CD4-positive, alpha-beta T cell treated with Interleukin-15 for 4 hours (primary cell): ENCODE results near the gene TMEM8B.
"Not testable (repeated sequence)": the region's sequence is repeated elsewhere in the genome, so short reads cannot be mapped to it uniquely, and the experiment has no call there.

ENCODE experiments used
- DNase-seq: peaks from one replicate; pipeline ENCODE4 v3.0.0-alpha.2; 2020; ENCODE audit warnings: low spot score

Gene TMEM8B

DNA sequence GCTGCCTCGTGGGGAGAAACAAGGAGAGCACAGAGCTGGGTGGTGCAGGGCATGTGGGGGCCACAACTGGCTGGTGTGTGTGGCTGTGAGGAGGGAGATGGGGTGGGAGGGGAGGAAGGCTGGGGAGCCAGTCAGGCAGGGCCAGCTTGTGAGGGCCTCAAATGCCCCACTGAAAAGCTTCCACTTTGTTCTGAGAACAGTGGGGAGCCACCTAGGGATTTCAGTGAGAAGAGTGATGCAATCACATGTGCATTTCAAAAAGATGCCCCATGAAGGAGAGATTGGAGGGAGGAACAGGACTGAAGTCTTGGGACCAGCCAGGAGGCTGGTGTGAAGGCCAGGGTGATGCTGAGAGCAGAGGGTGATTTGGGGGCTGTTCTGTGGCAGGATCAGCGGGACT is 39.9 kb downstream of the TMEM8B start:
- no peak for DNase-seq

- no peak for DNase-seq
Measured at GRCh38 chr9:35869621-35870216, 40.7 kb downstream of the TMEM8B start.

DNA sequence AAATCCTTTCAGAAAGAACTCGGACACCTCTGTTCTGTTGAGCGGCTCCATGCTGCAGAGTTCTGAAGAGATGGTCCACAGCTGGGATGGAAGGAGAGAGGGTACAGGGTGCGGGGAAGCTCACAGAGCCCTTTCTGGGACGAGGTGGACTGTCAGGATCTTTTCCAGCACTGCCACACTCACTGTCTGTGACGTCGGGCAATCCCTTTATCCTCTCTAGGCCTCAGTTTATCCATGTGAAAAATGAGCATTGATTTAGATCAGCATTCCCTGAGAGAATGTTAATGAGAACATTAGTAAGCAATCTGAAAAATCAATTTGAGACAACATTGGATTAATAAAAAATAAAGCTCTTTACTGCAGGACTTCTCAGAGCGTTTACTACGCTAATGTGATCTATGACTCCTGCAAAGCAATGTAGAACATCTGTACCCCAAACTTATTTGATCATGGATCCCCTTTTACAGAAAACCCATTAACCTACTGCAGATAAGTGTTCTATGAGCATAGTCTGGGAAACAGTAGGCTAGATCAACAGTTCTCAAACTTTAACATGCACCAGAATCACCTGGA is 41.4 kb downstream of the TMEM8B start, which contains the start of gene OR13J1:
Gene OR13J1, minus strand, starts transcription at position 51 of the 573 bp plus-strand sequence. Its CDS starts 0 bp downstream, at position 51.
- no peak for DNase-seq

DNA sequence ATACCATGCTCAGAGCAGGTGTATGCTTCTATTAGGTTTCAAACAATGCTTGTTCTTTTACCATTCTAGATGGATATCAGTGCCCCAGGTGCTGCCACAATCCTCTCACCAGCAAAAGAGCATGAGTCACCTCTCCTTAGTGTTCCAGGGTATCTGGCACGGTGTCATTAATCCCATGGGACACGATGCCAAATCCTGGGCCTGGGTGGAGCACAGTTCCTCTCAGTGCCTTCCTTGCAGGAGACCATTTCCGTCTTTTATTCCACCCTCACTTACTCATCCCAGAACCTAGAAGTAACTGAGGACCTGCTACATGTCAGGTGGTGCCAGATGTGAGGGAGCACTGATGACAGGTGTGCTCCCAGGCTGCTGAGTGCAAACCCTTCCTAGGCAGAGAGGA is 42.5 kb downstream of the TMEM8B start:
- DNase-seq: no peak

GRCh38 chr9:35872505-35872904 is 43.5 kb downstream of the TMEM8B start:
- no peak for DNase-seq

- DNase-seq: peak; percentile 75
Measured at GRCh38 chr9:35882263-35882848, 53.3 kb downstream of the TMEM8B start.

GRCh38 chr9:35882996-35883395 is 54.0 kb downstream of the TMEM8B start:
- DNase-seq: no peak

DNA sequence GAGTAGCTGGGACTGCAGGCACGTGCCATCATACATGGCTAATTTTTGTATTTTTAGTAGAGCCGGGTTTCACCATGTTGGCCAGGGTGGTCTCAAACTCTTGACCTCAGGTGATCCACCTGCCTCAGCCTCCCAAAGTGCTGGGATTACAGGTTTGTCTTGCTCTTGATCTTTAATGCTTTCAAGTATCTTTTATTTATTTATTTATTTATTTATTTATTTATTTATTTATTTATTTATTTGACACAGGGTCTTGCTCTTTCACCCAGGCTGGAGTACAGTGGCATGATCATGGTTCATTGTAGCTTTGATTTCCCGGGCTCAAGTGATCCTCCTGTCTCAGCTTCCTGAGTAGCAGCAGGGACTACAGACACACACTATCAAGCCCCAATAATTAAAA is 55.9 kb downstream of the TMEM8B start:
- not testable (repeated sequence) for DNase-seq

- DNase-seq: no peak
Measured at GRCh38 chr9:35891646-35892045, 62.6 kb downstream of the TMEM8B start.

DNA sequence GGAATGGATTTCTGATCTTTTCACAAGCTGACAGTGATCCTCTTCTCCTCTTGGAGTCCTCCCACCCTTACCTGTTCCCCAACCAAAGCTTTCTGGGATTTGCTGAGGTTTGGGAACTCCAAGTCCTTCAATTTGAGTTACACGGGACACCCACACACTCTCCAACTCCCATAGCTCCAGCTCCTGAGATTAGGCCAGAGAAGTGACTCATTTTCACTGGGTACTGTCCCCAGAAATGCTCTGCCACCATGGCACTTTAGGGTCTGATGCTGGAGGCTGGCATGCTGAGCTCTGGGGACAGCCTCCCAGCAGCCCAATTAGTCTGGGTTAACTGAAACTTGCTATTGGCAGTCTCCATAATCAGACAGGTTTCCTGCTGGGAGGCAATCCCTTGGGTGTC is 63.0 kb downstream of the TMEM8B start:
- DNase-seq: no peak

DNA sequence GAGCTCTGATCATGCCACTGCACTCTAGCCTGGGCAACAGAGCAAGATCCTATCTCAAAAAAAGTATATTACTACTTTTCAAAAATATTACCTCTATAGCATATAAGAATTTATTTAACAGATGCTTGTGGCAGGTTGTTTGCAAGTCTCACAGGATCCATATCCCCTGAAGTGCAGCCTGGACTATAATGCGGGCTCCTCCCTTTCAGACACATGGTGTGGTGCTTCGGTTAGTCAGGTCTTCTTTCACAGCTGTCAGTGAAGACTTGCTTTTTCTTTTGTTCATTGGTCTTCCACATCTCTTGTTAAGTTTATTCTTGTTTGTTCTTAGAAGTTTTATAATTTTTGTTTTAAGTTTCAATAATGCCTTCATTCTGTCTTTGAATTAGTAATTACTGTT is 67.5 kb downstream of the TMEM8B start:
- no peak for DNase-seq

DNA sequence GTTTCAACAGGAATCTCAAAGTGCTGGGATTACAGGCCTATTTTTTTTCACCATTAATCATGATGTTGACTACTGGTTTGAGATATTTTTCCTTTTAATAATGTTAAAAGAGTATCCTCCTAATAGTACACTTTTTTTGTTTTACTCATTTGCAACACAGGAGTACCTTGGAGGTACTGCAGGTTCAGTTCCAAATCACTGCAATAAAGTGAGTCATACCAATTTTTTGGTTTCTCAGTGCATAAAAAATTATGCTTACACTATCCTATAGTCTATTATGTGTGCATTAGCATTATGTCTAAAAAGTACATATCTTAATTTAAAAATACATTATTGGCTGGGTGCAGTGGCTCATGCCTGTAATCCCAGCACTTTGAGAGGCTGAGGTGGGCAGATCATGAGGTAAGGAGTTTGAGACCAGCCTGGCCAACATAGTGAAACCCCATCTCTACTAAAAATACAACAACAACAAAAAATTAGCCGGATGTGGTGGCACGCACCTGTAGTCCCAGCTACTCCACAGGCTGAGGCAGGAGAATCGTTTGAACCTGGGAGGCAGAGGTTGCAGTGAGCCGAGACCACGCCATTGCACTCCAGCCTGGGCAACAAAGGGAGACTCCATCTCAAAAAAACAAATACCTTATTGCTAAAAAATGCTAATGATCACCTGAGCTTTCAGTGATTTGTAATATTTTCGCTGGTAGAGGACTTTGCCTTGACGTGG is 68.5 kb downstream of the TMEM8B start:
- not testable (repeated sequence) for DNase-seq

DNA sequence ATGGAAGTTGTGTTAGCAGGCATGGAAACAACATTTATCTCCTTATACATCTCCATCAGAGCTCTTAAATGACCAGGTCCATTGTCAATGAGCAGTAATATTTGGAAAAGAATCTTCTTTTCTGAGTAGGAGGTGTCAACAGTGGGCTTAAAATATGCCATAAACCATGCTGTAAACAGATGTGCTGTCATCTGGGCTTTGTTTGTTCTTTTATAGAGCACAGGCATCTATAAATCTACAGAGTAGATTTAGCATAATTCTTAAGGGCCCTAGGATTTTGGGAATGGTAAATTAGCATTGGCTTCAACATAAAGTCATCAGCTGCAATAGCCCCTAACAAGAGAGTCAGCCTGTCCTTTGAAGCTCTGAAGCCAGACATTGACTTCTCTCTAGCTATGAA is 69.3 kb downstream of the TMEM8B start:
- DNase-seq: no peak

GRCh38 chr9:35899021-35899420 is 70.0 kb downstream of the TMEM8B start:
- no peak for DNase-seq

- DNase-seq: peak; percentile 70
Measured at GRCh38 chr9:35903049-35903448, 74.0 kb downstream of the TMEM8B start.

DNA sequence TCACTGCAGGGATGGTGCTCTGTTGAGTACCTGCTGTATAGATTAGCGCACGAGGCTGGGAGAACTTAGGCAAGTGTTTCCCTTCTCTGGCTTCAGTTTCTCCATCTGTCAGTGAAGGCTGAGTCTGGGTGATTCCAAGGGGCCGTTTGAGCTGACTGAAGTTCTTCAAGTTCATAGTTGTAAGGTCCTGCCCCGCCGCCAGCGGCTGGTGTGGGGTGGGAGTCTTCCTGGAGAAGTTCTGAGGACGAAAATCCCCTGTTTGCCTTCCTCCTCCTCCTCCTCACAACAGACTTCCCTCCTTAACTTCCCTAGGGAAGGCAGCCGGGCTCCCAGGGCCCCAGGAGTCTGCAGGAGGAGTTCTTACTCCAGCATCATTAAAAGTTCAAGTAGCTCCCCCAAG is 75.3 kb downstream of the TMEM8B start:
- DNase-seq: no peak

GRCh38 chr9:35905051-35905781 is 76.2 kb downstream of the TMEM8B start:
- DNase-seq: no peak

- DNase-seq: no peak
Measured at GRCh38 chr9:35905912-35906679, 77.1 kb downstream of the TMEM8B start, which contains the start of gene HRCT1. Gene HRCT1, plus strand, starts transcription at chr9:35906202. Its CDS starts 86 bp downstream, at chr9:35906288.

DNA sequence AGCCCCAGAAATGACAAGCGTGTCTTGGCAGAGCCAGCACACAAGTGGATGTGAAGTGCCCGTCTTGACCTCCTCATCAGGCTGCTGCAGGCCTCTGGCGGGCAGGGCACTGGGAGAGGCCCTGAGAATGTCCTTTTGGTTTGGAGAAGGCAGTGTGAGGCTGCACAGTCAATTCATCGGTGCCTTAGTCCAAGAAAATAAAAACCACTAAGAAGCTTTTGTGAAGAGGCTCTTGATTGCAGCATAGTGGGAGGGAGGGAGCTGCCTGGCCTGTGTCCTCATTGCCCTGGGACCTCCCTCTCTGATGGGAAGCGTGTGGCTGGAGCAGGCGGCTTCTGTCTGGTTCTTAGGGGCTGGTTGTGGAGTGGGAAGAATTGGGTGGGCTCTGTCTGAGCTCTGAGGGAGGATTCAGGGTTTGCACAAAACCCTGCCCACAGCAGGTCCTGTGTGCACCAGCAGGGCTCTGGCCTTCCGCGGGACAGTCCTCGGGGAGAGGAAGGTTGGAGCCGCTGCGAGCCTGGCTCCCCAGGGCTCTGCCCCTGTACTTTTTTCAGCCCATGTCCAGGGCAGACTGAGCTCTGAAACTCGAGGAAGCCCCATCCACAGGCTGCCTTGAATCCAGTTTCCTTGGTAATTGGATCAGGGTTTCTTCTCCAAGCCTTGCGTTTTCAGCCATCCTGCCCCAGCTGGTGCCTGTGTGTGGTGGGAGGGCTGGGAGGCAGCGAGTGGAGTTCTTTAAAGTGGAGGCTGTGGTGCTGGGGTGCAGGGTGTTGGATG is 78.1 kb downstream of the TMEM8B start:
- no peak for DNase-seq

- DNase-seq: peak; percentile 7
Measured at GRCh38 chr9:35907711-35908503, 78.9 kb downstream of the TMEM8B start.
